ENCODE measurements around the gene MYMK.

DNA sequence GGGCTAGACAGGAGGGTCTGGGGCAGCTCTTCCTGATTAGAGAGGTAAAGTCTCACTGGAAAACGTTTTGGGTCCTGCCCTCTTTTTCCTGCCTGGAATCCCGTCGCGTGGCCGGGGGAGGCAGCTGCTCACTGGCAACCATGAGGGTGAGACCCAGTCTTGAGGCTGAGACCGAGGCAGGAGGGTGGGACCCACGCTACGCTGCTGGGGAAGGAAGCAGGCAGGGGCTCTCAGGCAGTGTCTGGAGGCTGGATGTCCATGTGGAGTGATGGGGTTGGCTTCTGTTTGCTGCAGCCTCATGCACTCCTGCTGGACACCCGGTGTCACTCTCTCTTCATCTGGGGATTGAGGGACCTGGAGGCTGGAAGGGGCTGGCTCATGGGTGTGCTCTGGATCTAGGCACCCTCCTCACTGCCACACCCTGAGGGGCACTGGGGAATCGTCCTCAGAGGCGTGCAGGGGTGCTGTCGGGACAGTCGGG, 34.5 kb downstream of the MYMK start:
- TF ChIP-seq, protein P1, sequence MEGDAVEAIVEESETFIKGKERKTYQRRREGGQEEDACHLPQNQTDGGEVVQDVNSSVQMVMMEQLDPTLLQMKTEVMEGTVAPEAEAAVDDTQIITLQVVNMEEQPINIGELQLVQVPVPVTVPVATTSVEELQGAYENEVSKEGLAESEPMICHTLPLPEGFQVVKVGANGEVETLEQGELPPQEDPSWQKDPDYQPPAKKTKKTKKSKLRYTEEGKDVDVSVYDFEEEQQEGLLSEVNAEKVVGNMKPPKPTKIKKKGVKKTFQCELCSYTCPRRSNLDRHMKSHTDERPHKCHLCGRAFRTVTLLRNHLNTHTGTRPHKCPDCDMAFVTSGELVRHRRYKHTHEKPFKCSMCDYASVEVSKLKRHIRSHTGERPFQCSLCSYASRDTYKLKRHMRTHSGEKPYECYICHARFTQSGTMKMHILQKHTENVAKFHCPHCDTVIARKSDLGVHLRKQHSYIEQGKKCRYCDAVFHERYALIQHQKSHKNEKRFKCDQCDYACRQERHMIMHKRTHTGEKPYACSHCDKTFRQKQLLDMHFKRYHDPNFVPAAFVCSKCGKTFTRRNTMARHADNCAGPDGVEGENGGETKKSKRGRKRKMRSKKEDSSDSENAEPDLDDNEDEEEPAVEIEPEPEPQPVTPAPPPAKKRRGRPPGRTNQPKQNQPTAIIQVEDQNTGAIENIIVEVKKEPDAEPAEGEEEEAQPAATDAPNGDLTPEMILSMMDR (IDR thresholded peaks at IDR 0.05; ENCODE audit: low read depth, low read length) = no peak
- no peak for TF ChIP-seq EZH2phosphoT487 (IDR thresholded peaks at IDR 0.05; ENCODE audit: low read depth)
